KBM-7 (cell line): Measurements from ENCODE around the gene CTDSP2.
"Not testable (repeated sequence)": the region's sequence is repeated elsewhere in the genome, so short reads cannot be mapped to it uniquely, and the experiment has no call there.

Experiments used
- DNase-seq: peaks from one replicate; pipeline ENCODE4 v3.0.0-alpha.2; 2015
- in situ Hi-C: fragments of 300-500 bp; cut with MboI; formaldehyde crosslinking; loops from 2 replicates; pipeline ENCODE4 v1.14.3; 2020; ENCODE audit warnings: low sequenced_read_pairs, low pct_unique_long_range_greater_than_20kb, mixed read lengths

Gene CTDSP2

DNA sequence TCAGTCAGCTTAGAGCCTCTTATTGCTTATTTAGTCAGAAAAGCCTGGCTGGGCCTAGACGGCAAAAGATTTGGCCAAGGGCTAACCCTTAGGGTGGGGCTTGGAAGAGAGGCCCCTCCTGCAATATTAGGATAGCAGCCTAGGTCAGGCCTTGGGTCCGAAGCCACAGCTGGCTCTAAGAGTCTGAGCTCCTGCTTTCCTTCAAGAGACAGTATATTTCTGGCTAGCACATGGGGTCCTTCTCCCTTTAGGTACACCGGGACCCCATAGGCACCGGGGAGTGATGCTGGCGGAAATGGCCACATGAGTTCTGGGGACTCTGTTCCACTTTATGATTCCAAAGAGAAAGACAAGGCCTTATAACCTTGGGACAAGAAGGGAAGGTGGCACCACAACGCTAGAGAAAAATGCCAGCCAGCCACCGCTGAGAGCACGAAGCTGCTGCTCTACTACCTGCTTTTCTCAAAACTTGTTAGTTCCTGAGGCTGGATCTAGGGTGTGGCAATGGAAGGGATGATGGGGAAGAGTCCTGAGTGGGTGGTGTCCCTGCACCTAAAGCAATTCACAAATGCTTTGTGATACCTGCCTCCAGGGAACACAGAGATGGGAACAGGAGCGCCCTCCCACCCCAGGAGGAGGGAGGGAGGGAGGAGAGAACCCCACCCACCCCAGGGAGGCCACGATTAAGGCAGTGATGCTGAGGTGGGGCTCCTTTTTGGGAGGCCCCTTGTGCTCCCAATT is 24.9 kb downstream of the CTDSP2 start:
- in situ Hi-C loops: no loop called here
- no peak for DNase-seq

DNA sequence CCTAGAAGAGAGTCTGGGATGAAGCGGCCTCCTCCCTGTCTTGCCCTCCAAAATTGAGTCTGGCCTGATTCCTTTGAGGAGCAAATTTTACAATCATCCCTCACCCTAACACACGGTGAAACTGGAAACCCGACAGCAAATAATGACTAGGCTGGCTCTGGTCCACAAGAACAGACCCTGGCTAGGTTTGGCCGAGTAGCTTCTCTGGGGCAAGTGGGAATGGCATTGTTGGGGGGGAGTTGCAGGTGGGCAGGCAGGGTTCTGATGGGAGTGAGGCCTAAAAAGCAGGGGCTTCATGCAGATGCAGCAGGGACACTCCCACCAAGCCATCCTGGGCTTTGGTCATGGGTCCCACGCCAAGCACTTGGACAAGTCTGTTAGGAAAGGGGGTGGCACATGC is 25.5 kb downstream of the CTDSP2 start:
- in situ Hi-C loops, DNase-seq: not testable (repeated sequence)

DNA sequence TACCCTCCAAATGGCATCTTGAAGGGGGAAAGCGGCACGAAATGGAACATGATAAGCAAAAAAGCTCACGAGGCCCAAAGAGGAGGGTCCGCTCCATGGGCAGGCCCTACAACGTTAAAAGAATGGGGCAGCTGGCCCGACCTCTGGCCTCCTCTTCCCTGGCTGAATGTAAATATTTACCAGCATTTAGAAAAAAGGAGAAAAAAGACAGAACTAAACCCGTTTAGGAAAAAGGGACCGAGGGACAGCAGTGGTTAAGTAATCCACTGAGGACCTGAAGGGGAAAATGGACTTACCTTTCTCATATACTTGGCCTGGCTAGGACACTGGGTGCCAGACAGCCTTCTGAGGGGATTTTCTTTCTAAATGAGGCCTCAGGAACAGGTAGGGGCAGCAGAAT is 26.4 kb downstream of the CTDSP2 start:
- DNase-seq, in situ Hi-C loops: not testable (repeated sequence)

DNA sequence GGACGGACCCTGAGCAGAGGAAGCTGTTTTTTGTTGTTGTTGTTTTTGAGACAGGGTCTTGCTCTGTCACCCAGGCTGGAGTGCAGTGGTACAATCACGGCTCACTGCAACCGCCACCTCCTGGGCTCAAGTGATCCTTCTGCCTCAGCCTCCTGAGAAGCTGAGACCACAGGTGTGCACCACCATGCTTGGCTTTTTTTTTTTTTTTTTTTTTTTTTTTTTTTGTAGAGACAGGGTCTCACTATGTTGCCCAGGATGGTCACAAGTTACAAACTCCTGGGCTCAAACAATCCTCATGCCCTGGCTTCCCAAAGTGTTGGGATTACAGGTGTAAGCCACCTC is 28.6 kb downstream of the CTDSP2 start:
- in situ Hi-C loops, DNase-seq: not testable (repeated sequence)

DNA sequence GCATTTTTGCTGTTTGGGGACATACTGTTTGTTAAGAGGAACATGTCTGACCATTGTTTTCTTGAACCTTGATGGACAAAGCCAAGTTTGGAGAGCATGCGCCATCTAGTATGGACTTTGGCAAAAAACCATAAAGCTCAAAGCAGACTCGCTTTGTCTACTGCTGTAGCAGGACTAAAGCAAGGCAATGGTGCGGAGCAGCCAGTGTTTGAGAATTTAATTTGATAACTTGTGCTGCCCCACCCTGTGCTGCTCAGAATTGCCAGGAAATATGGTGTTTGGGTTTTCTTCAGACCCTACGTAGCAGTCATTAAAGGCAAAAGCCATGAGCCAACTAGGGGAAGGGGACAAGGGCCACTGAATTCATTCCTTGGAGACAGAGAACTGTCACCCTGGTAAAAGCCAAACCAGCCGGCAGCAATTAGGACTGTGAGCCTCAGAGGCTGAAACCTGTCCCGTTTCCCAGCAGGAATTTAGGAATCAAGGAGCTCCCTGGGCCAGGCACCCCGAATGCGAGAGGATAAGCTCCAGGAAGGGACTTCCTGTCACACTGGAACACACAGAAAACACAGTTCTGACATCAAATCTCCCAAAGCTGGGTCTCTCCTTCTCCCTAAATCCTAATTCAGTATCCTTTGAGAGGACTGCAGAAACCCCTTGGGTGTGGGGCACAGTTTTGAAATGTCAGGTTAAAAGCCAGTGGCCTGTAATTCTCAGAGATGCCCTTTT is 29.1 kb downstream of the CTDSP2 start:
- DNase-seq: no peak
- in situ Hi-C loops: no loop called here

DNA sequence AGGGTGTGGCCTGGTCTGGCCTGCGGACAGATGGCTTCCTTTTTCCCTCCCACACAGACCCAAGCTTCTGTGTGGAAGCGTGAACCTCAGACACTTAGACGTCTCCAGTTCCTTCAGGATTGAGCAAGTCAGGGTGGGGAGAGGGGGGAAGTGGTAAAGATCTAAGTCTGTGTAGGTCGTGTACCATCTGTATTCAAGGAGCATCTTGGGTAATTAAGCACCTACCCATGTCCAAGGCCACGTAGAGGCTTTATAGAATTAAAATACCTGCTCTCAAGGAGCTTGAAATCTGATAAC is 29.7 kb downstream of the CTDSP2 start:
- in situ Hi-C loops: no loop called here

DNA sequence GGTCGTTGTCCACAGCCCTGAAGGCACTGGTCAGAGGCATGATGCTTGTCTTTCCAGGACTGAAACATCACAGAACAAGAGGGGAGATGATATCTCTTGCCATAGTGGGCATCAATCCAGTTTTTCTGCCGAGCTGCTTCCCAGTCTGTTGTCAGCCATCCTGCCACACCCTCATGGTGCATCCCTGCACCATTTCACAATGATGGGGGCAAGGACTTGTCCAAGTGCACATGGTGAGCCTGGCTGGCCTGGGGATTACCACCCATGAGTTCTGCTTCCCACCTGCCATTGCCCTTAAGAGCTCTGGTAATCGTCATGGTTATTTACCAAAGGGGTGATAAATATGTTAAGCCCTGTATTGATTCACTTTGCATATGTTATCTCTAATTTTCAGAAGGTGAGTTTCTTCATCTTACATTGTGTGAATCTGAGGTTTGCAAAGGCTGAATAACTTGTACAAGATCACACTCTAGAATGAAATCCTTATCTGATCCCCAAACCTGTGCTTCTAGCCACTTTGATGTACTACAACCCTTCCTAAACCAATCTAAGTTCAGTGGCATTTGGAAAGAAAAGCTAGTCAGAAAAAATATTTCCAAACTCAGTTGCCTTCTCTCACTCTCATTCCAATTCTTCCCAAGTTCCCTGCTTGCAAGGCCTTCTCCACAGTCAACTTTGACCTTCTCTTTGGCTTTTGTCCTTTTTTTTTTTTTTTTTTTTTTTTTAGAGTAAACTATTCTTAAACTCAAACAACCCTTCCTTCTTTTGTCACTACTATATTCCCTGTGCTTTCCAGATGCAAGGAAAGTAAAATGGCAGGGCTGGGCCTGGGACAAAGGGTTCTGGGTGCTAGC is 30.3 kb downstream of the CTDSP2 start:
- in situ Hi-C loops: no loop called here
- DNase-seq: no peak

More for the DNA sequence above, 29.7 kb downstream of the CTDSP2 start:
- peak; percentile 89 for DNase-seq

DNA sequence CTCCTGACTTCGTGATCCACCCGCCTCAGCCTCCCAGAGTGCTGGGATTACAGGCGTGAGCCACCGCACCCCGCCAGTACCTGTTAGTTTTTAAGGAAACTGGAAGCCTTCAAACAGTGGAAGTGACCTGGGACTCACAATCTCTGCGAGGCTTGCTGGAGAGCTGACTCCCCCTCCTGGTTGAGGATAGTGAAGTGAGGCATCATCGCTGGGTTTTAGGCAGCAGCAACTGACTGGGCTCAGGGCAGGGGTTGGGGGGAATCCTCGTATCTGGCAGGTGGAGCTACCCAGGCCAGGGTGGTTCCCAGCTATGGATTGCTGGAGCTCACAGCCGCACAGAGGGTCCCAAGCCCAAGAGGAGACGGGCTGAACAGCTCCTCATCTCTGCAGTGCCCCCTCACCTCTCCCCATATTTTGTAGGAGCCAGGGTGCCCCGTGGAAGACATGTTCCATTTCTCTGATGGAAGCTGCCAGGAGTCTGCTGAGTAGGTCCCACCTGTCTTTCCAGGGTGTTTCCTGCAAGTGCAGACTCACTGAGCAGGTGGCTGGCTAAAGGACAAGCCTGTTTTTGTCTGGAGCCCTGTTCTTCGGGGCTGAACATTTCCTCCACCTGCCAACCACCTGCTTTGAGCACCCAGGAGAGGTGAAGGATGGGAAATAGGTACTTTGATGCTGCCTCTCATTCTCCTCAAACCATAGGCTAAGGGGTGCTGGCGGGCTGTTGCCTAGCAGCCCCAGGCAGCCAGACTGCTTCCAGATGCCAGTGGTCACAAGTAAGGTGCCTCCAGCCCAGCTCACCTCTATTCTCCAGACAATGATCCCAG is 31.1 kb downstream of the CTDSP2 start:
- no peak for DNase-seq
- in situ Hi-C loops: no loop called here

DNA sequence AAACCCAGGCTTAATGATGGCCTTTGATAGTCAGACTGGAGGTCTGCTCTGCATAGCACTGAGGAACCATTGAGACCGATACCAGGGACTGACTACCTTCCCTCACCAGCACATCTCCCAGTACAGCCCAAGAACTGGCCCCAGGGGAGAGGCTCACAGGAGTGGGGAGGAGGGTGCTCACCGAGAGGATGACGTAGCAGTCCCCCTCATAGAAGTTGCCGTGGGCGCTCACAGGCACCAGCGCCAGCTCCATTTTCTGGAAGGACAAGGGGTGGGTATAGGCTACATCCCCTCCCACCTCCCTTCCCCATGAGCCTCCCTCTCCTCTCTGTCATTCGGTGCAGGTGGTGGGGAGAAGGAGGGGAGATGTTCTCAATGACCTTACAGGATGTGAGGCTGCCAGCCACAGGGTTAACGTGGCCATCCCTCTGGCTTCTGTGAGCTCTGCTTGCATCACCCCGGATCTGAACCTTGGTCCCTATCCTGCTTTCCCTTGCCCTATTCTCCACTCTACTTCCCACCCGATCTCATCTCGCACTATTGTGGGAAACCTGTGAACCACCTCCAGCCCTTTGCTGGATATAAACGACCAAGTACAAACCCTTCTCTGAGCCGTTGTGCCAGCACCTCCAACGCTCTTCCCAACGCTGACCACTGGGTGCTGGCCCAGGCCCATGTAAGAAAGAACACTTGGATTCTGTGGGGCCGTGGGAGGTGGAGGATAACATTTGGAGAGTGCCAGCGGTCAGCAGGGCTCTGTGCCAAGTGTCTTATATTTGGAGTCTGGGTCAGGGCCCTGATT is 32.4 kb downstream of the CTDSP2 start:
- DNase-seq: no peak
- in situ Hi-C loops: no loop called here

DNA sequence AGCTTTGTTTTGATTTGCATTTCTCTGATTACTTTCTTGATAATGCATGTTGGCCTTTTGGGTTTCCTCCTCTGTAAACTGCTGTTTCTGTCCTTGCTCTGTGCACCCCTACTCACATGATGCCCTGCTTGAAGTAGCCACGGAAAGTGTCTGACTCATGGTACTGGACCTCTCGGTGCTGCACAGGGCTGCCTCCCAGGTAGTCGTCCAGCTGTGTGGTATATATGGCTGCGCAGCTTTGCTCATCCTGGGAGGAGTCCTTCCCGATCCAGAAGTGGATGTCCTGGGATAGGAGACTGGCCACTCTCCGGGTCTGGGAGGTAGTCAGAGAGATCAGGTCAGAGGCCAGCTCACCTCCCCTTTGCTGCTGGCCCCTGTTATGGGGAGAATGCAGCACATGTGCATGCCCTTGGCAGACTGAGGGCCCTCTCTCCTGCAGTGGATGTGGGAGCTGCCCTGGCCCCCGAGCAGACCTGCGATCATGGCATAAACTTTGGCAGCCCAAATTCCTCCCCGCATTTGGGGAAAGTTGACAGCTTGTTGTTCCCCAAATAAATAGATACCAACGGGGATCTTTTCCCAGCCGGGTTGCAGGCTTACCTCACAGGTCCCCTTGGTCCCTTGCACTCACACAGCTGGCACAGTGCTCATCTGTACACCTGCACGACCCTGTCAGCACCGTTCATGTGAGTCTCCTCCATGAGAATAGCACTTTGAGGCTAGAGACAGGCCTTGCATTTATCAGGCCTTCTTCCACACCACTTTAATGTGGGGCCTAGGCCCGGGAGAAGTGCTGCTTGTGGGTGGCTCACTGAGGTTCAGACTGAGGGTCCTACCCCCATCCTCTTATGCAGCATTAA is 33.2 kb downstream of the CTDSP2 start:
- in situ Hi-C loops: no loop called here

DNA sequence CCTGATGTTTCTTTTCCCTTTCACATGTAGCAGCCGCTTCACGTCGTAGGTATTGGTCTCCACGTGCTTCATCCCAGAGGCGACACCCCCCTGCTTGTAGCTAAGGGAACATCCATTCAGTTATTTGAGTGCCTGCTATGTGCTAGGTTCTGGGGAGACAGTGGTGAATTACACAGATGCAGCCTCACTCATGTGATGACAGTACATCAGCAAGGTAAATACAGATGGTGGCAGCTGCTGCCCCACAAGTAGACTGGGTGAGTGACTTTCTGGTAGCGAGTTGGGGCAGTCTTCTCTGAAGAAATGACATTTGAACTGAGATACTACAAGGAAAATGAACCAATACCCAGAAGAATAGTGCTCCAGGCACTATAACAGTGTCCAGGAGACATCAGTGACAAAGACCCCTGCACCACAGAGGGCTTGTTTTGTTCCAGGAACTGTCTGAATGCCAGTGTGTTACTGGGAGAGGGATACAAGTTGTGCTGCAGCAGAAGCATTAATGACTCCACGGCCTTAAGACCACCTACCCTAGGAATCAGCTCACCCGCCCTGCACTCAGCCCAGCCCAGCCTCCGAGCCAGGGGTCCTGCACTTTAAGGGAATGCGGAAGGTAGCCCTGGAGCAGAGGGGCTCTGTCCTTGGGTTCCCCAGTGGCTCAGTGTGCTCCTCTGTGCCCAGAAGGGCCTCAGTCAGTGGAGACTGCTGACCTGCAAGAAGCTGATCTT is 35.3 kb downstream of the CTDSP2 start:
- in situ Hi-C loops: no loop called here
- no peak for DNase-seq

More for the DNA sequence above, 33.2 kb downstream of the CTDSP2 start:
- DNase-seq: no peak

DNA sequence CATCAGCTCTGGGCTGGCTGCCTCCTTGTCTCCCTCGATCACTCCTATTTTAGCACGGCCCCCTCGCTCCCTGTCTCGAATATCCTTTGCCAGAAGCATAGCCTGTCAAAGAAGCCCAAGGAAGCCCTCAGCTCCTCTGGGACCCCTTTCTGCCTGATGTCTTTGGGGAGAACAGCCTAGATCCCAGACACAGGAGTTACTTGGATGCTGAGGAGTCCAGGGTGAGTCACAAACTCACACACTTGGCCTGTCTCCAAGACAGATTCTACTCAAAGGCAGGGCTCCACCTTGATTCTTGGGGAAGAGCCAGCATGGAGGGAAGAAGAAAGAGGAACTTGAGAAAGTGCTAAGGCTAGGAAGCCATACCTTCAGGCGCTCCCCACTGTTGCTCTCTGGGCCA is 36.1 kb downstream of the CTDSP2 start:
- DNase-seq: peak; percentile 59
- in situ Hi-C loops: no loop called here

DNA sequence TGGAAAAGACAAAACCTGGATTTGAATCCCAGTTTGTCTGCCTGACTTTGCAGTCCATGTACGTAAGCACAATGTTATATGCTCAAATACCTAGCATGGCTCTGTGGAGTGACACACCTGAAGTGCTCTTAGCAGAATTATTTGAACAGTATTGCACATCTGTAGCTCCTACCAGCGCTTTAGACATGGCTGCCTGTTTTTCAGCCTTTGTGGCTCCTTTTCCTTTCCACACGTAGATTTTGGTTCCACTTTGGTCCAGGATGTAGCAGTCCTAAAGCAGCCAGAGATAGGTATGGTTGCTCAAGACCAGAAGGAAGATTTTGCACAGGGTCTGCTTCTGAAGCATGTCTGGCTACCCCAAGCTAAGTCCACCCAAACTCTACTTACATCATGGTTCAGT is 37.1 kb downstream of the CTDSP2 start:
- no peak for DNase-seq
- in situ Hi-C loops: no loop called here

DNA sequence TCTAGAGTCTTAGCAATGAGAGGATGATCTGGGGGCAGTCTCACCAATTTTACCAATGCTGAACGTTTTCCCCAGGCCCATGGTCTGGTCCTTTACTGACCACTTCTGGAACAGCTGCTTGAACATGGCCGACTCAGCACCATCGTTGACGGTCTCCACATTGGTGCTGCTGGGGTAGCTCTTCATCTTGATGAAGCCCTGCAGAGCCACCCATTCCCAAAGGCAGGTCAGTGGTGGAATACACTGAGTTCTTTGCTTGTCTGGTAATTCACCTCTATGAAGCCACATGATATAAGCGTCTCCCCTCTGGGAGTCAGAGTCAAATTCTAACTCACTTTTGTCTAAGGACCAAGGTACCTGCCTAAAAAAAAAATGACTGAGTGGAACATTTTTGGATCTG is 38.2 kb downstream of the CTDSP2 start:
- in situ Hi-C loops: no loop called here

DNA sequence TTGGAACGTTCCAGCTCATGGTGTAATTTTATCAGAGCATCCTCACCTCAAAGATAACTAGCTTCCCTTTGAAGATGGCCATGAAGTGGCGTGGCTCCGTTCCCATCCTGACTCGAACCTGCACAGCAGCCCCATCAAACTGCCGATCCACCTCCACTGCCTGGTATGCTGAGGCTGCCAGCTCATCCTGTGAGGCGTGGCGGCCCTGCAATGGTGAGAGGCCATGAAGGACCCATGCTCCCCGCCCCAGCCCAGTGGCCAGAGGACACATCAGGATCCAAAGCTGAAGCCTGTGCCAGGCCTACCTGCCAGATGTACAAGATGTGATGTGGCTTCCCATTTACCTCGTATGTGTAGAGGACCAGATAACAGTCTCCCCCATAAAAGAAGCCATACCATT is 39.2 kb downstream of the CTDSP2 start:
- in situ Hi-C loops: no loop called here
- no peak for DNase-seq

More for the DNA sequence above, 38.2 kb downstream of the CTDSP2 start:
- DNase-seq: no peak

DNA sequence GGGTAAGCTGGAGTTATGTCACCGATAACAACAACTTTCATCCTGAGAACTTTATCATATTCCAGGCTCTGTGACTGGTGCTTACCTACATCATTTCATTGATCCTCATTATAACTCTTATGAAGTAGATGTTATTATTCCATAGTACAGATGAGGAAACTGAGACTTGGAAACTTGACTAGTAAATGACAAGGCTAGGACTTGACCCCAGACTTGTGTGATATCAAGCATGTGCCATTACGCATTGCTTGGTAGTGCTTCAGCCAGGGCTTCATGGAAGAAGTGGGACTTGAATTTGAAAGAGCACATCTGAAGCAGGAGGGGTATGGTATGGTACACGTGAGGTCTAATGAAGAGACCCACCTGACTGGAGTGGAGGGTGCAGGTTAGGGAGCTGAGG is 39.9 kb downstream of the CTDSP2 start:
- DNase-seq: no peak
- in situ Hi-C loops: no loop called here

DNA sequence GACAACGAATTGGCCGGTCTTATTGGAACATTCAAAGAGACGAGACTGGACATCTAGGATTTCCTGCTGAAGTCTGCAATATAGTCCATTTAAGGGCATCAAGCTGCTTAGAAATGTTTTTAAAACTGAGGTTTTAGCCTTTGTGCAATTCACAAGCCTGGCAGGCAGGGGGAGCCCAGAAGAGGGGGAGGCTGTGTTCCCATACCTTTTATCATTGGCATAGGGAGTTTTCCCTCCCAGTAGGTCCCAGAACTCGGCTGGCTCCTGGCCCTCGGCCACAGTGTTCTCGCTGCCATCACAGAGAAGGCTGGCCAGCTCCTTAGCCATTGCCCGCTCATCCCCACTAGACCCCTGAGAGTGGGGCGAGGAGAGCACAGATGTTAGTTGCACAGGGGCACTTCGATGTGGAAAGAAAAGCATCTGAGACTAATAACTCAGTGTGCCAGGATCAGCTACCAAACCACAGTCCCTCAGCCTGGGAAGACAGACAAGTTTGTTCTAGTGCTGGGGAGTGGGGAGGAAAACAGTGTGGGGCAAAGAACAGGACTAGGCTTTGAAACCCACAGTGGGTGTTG is 43.1 kb downstream of the CTDSP2 start:
- DNase-seq: peak; percentile 41
- in situ Hi-C loops: no loop called here
